Activated T-helper 1 cell treated with anti-CD3 and anti-CD28 coated beads, Interleukin-12 subunit alpha, Interleukin-12 subunit beta, Interleukin-2, Interleukin-4 antibody, amounts not matched to agents 30 ng/mL and 10 ng/mL and 1 ng/mL, durations not matched to agents 14 hours and 24 hours and 36 hours (primary cell): ENCODE measurements around the gene ARHGAP28. TPM values are rescaled to one million over a fixed set of nuclear protein-coding genes. Genes with fewer than 3 reads are reported as not detected.

Source experiments
- DNase-seq: peaks from one replicate; pipeline ENCODE4 v3.0.0; 2021; ENCODE audit warnings: low spot score
- H3K27ac Mint-ChIP-seq: one replicate; pipeline ENCODE4 v1.8.0; 2021; ENCODE audit warnings: mild to moderate bottlenecking, mixed read lengths
- H3K27me3 Mint-ChIP-seq: one replicate; pipeline ENCODE4 v1.8.0; 2022; ENCODE audit warnings: mild to moderate bottlenecking, moderate library complexity, mixed read lengths; ENCODE audit not compliant: insufficient read depth
- H3K36me3 Mint-ChIP-seq: one replicate; pipeline ENCODE4 v1.8.0; 2021; ENCODE audit warnings: low read depth, mixed read lengths
- H3K4me1 Mint-ChIP-seq: one replicate; pipeline ENCODE4 v1.8.0; 2021; ENCODE audit warnings: low read depth, mixed read lengths
- H3K4me3 Mint-ChIP-seq: one replicate; pipeline ENCODE4 v1.8.0; 2021; ENCODE audit warnings: mild to moderate bottlenecking, moderate library complexity, mixed read lengths
- H3K9me3 Mint-ChIP-seq: one replicate; pipeline ENCODE4 v1.8.0; 2021; ENCODE audit warnings: mixed read lengths
- intact Hi-C: fragments of 100-400 bp; cut with micrococcal nuclease; formaldehyde crosslinking; loops from one replicate; pipeline ENCODE4 v1.15.1; 2024
- total RNA-seq: library from RNA; stranded (reverse); gene quantifications from 2 replicates; pipeline ENCODE4 v1.2.3, GENCODE V29; 2022

ARHGAP28 gene
- total RNA-seq, 1 donor from 2014 or later, result not detected

DNA sequence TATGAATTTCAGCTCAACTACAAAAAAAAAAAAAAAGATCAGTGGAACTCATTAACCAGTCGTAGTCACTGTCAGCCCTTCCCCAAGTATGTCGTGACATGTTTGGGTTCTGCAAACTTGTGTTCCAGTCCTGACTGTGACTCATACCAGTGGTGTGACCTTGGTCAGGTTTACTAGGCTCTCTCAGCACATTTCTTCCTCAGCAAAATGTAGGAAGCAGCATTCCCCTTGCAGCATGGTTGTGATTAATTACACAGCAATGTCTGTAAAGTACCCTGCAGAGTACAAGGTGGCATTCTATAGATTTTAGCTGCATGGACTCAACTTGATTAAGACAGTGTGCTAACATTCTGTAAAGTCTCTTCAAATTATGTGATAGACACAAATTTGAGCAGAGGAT is 231.1 kb downstream of the ARHGAP28 start:
- Mint-ChIP-seq H3K4me3 (no peak overlapping the region), H3K27me3 (no peaks in the 10 kb centered on the region), H3K36me3 (no peaks in the 10 kb centered on the region), H3K4me1 (no peaks in the 10 kb centered on the region), H3K9me3 (peaks cover 4% of the 10 kb centered on the region), H3K27ac (no peak overlapping the region)
- DNase-seq, result no peak
- intact Hi-C loops, result no loop called here

DNA sequence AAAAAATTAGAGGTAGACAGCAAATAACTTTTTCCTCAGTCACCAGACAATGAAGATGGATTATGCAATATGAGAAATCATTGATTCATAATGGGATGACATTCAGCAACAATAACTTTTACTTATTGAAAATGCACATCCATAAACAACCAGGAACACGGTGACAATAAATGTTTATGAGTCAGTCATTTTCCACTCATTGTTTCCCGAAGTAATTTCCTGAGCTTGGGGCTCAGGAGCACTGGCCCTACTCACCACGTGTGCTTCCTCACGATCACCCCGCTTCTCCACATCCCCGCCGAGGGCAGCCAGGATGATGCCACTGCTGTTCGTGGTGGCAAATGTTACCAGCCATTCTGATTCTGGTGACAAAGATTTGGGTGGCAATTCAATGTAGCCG is 231.8 kb downstream of the ARHGAP28 start:
- Mint-ChIP-seq H3K36me3 (no peaks in the 10 kb centered on the region), H3K4me1 (no peaks in the 10 kb centered on the region), H3K27me3 (no peaks in the 10 kb centered on the region), H3K27ac (no peak overlapping the region), H3K4me3 (no peak overlapping the region), H3K9me3 (peaks cover 4% of the 10 kb centered on the region)
- intact Hi-C loops, result no loop called here
- DNase-seq, result no peak

DNA sequence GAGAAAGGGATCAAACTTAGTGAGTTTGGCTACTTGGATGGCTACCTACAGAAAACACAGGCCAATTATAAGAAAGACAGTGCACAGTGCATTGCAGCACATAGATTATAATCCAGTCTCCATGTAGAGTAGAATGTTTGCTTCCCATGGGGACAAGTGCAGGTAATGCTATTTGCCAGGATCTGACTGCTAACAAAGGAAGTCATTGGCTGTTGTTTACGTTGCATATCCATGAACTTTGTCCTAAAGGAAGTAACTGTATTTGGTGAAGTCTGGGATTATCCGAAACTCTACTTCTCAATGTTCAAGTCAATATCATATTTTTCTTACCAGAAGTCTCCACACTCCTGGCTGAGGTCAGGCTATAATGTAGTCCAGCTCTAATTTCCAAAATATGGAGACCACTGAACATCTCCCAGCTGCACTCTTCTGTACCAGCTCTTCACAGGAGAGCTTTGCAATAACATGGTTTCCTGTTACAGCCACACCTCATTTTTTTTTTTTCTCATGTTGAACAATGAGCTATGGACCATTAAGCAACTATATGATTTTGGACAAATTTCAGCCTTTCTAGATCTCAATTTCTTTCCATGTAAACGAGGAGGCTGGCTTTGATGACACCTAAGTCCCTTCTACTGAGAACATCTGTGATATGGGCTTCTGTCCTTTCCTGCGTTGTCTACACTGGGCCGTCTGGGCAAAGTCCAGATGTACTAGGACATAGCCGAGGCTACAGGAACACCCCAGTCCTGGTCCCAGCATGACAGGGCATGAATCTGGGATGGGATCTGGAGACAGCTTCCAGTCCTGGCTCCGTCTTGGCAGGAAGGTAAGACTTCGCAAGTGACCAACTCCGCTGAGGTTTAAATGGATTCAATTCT is 233.3 kb downstream of the ARHGAP28 start:
- H3K27ac Mint-ChIP-seq, result no peak overlapping the region
- no peaks in the 10 kb centered on the region for H3K4me1 Mint-ChIP-seq
- H3K9me3 Mint-ChIP-seq, result peaks cover 4% of the 10 kb centered on the region
- no peaks in the 10 kb centered on the region for H3K36me3 Mint-ChIP-seq
- intact Hi-C loops, result no loop called here
- no peak for DNase-seq
- no peak overlapping the region for H3K4me3 Mint-ChIP-seq
- H3K27me3 Mint-ChIP-seq, result no peaks in the 10 kb centered on the region

DNA sequence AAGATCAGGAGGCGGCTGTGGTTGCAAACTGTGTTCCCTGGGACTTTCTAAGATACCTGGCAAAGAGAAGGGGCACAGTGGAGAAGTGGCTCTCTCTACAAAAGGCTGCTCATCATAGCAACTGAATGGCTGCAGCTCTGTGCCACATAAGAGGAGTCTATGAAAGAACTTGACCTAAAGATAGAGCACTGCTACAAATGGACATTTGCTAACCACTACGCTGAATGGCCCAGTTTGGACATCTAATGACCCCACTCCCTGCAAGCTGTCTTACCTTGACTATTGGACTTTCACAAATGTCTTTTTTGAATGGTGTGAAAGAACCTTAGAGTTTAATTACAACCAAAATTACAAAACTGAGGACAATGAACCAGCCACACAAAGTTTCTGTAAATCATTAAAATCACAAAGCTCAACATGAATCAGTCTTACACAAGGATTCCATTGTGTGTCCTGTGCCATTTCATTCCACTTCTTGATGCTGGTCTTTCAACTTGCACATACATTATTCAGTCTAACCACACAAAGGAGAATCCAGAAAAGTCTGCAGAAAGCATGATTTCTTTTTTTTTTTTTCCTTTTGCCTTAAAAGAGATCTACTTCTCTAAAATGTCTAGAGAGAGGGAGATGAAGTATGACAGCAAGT is 234.1 kb downstream of the ARHGAP28 start:
- Mint-ChIP-seq H3K36me3 (no peaks in the 10 kb centered on the region), H3K27ac (no peak overlapping the region), H3K27me3 (no peaks in the 10 kb centered on the region), H3K4me1 (no peaks in the 10 kb centered on the region), H3K9me3 (peaks cover 4% of the 10 kb centered on the region), H3K4me3 (no peak overlapping the region)
- intact Hi-C loops, result no loop called here
- DNase-seq, result no peak
